ENCODE results near the gene CDH23.

CDH23 gene

DNA sequence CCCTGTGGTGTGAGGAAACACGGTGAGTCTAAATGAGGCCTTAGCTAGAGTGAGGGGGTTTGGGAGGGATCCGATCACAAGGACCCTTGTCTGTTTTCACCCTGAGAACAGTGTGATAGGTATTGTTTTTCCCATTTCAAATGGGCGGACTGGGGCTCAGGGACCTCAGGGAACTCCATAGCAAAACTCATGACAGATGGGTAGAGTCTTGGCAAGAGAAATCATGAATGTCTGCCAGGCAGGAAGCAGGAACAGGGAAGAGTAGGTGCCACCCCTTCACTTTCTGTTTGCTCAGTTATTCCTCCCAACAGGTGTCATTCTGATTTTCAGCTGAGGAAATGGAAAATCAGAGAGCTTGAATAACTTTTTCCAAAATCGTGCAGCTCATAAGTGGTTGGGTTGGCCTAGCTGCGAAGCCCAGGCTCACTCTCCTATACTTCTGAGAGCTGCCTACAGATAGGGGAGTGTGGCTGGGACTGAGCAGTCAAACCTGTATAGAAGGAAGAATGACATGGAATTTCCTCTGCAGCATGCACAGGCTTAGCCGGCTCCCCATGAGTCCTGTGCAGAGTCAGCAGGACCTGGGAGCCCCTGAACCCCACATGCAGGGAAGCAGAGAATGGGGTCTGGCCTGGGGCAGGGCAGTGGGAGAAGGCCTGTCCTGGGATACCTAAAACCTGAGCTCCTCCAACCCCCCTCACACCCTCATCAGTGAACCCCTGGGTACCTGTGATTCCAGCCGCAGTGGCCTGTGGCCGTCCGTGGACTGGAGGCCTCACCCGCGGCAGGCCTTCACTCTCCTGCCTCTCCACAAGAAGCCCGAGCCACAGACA, 340.5 kb downstream of the CDH23 start:
- no peak for TF ChIP-seq EZH2phosphoT487 (IDR thresholded peaks at IDR 0.05; ENCODE audit: borderline replicate concordance, low read length)
- TF ChIP-seq, protein P1, sequence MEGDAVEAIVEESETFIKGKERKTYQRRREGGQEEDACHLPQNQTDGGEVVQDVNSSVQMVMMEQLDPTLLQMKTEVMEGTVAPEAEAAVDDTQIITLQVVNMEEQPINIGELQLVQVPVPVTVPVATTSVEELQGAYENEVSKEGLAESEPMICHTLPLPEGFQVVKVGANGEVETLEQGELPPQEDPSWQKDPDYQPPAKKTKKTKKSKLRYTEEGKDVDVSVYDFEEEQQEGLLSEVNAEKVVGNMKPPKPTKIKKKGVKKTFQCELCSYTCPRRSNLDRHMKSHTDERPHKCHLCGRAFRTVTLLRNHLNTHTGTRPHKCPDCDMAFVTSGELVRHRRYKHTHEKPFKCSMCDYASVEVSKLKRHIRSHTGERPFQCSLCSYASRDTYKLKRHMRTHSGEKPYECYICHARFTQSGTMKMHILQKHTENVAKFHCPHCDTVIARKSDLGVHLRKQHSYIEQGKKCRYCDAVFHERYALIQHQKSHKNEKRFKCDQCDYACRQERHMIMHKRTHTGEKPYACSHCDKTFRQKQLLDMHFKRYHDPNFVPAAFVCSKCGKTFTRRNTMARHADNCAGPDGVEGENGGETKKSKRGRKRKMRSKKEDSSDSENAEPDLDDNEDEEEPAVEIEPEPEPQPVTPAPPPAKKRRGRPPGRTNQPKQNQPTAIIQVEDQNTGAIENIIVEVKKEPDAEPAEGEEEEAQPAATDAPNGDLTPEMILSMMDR (IDR thresholded peaks at IDR 0.05; ENCODE audit: low read depth, low read length, poor library complexity, severe bottlenecking): no peak
- no peaks in the 10 kb centered on the region for H4K20me1 ChIP-seq (ENCODE audit: control insufficient read depth, insufficient read depth, low read depth, low read length)
- peaks cover 10% of the 10 kb centered on the region for H3K27me3 ChIP-seq (ENCODE audit: control insufficient read depth, low read length)
- no peak overlapping the region for H3K4me3 ChIP-seq (ENCODE audit: low read length)
- no peaks in the 10 kb centered on the region for H3K36me3 ChIP-seq (ENCODE audit: control insufficient read depth, low read length)
- H3K27ac ChIP-seq (ENCODE audit: low read depth, low read length): no peak overlapping the region
- no peaks in the 10 kb centered on the region for H3F3A ChIP-seq (ENCODE audit: control insufficient read depth, insufficient read depth)
- H3K4me2 ChIP-seq (ENCODE audit: low read length): no peak overlapping the region
- H3K9me3 ChIP-seq (ENCODE audit: control insufficient read depth, insufficient read depth, low read length): no peaks in the 10 kb centered on the region
- peaks cover 11% of the 10 kb centered on the region for H3K4me1 ChIP-seq (ENCODE audit: control insufficient read depth, low read length)
- H3K9me2 ChIP-seq (replicated peaks; ENCODE audit: control insufficient read depth, low read length): no peaks in the 10 kb centered on the region
- no peaks in the 10 kb centered on the region for H3K79me2 ChIP-seq (ENCODE audit: control insufficient read depth, low read length)

DNA sequence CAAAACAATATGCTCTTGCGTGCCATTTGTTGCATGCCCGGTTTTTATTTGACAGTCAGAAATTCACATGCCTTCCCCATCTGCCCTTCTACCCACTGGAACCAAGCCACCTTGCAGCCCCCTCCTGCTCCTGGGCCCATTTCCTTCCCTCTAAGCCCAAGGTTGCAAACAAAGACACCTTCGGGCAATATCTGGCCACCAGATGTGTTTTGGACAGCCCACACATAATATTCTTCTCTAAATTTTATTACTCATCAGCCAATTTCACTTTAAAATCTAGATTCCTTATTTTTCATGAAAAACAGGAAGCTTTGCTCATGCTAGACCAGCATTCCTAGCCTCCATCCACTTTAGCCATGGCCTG, 341.1 kb downstream of the CDH23 start:
- Histone ChIP-seq H3K9me2 (replicated peaks; ENCODE audit: control insufficient read depth, low read length) (no peaks in the 10 kb centered on the region), H3K79me2 (ENCODE audit: control insufficient read depth, low read length) (no peaks in the 10 kb centered on the region), H3K27me3 (ENCODE audit: control insufficient read depth, low read length) (peaks cover 7% of the 10 kb centered on the region), H3K4me1 (ENCODE audit: control insufficient read depth, low read length) (peaks cover 11% of the 10 kb centered on the region), H3F3A (ENCODE audit: control insufficient read depth, insufficient read depth) (no peaks in the 10 kb centered on the region), H3K9me3 (ENCODE audit: control insufficient read depth, insufficient read depth, low read length) (no peaks in the 10 kb centered on the region), H4K20me1 (ENCODE audit: control insufficient read depth, insufficient read depth, low read depth, low read length) (no peaks in the 10 kb centered on the region), H3K27ac (ENCODE audit: low read depth, low read length) (no peak overlapping the region), H3K4me3 (ENCODE audit: low read length) (no peak overlapping the region), H3K36me3 (ENCODE audit: control insufficient read depth, low read length) (no peaks in the 10 kb centered on the region), H3K4me2 (ENCODE audit: low read length) (no peak overlapping the region)
- TF ChIP-seq, protein P1 (IDR thresholded peaks at IDR 0.05; ENCODE audit: low read depth, low read length, poor library complexity, severe bottlenecking): no peak
- TF ChIP-seq EZH2phosphoT487 (IDR thresholded peaks at IDR 0.05; ENCODE audit: borderline replicate concordance, low read length): no peak

DNA sequence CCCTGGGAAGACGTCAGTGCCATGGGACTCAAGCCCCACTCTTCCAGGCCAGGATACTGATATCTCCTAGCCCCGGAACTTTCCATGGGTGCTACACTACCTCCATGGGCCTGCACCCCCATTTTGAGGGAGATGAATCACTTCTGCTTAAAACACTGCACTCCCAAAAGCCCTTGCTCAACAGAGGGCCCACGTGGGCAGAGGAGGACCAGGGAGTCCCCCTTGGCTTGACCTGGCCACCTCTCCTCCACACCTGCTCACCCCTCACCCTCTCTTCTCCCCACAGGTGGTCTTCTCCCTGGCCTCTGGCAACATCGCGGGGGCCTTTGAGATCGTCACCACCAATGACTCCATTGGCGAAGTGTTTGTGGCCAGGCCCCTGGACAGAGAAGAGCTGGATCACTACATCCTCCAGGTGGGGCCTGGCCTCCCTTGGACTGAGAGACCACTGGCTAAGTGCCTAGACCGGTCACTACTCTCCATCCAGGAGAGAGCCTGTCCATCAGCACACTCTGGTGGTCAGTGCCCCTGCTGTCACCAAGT, 342.7 kb downstream of the CDH23 start:
- Histone ChIP-seq H3K9me3 (ENCODE audit: control insufficient read depth, insufficient read depth, low read length) (no peaks in the 10 kb centered on the region), H3K27ac (ENCODE audit: low read depth, low read length) (no peak overlapping the region), H3K9me2 (replicated peaks; ENCODE audit: control insufficient read depth, low read length) (no peaks in the 10 kb centered on the region), H3K79me2 (ENCODE audit: control insufficient read depth, low read length) (no peaks in the 10 kb centered on the region), H3K4me1 (ENCODE audit: control insufficient read depth, low read length) (peaks cover 11% of the 10 kb centered on the region), H3K4me2 (ENCODE audit: low read length) (no peak overlapping the region), H3K36me3 (ENCODE audit: control insufficient read depth, low read length) (no peaks in the 10 kb centered on the region), H3K27me3 (ENCODE audit: control insufficient read depth, low read length) (no peaks in the 10 kb centered on the region; the same call in 1 of the 2 replicates), H3K4me3 (ENCODE audit: low read length) (no peak overlapping the region), H4K20me1 (ENCODE audit: control insufficient read depth, insufficient read depth, low read depth, low read length) (no peaks in the 10 kb centered on the region), H3F3A (ENCODE audit: control insufficient read depth, insufficient read depth) (no peaks in the 10 kb centered on the region)
- TF ChIP-seq, protein P1 (IDR thresholded peaks at IDR 0.05; ENCODE audit: low read depth, low read length, poor library complexity, severe bottlenecking): no peak
- TF ChIP-seq EZH2phosphoT487 (IDR thresholded peaks at IDR 0.05; ENCODE audit: borderline replicate concordance, low read length): no peak
